Right lobe of liver (tissue), 4 donors: Measurements from ENCODE around the gene ZNF740.

Source experiments
- POLR2A ChIP-seq: fragments of 450-650 bp; IDR thresholded peaks from one replicate; pipeline ENCODE4 v1.6.1; 2017; ENCODE audit warnings: antibody characterized with exemption, mild to moderate bottlenecking
- TF ChIP-seq, protein P1 (sequence below), 4 donors: fragments of 200-600 bp in 3 of 4; fragments of 450-650 bp in 1 of 4; IDR thresholded peaks; one replicate each; pipeline versions ENCODE4 v1.5.1 to v1.8.0; 2016 to 2022; ENCODE audit warnings: antibody characterized with exemption in 4 of 4, mild to moderate bottlenecking in 2 of 4
- donor health status: DM: no; HTN: no; CAD: no.
- donor health status: DM: no; HTN: no; CAD: no.
- donor health status: DM: no; HTN: yes; CAD: no.

DNA sequence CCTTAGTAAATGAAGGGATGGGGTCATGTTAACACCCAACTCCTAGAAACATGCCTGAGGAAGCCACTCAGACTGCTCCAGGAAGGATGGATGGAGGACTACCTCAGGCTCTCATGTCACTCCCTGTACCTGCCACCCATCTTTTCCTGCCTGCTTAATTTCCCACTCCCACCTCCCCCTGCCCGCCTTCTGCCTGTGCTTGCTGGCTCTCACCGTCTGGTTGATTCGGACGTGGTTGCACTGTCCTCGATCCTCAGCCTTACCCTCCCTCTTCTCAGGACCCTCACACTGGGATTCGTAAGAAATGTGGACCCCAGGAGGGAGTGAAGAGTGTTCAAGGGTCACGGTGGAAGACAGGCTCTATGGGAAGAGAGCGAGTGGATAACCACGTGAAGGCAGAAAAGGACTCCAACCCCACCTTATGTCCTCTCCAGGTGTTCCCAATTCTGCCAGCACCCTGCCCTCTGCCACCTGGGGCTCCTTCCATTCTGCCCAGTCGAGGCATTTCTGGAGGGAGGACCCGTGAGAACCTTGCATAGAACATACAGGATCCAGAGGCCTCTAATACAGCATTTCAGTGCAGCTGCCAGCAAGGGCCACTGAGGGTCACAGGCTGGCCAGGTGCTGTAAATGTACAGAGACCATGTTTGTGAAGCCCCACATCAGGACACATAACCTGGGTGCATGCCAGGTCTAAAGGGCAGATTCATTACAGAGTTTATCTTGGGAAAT is 13.6 kb downstream of the ZNF740 start:
- no peak for TF ChIP-seq POLR2A
- TF ChIP-seq, protein P1, sequence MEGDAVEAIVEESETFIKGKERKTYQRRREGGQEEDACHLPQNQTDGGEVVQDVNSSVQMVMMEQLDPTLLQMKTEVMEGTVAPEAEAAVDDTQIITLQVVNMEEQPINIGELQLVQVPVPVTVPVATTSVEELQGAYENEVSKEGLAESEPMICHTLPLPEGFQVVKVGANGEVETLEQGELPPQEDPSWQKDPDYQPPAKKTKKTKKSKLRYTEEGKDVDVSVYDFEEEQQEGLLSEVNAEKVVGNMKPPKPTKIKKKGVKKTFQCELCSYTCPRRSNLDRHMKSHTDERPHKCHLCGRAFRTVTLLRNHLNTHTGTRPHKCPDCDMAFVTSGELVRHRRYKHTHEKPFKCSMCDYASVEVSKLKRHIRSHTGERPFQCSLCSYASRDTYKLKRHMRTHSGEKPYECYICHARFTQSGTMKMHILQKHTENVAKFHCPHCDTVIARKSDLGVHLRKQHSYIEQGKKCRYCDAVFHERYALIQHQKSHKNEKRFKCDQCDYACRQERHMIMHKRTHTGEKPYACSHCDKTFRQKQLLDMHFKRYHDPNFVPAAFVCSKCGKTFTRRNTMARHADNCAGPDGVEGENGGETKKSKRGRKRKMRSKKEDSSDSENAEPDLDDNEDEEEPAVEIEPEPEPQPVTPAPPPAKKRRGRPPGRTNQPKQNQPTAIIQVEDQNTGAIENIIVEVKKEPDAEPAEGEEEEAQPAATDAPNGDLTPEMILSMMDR (IDR thresholded peaks at IDR 0.05) = no peak
